Neural progenitor cell (in vitro differentiated cells): ENCODE measurements around the gene GATAD2B. TPM values are rescaled to one million over a fixed set of nuclear protein-coding genes. Genes with fewer than 3 reads are reported as not detected.

ENCODE experiments used
- DNase-seq: peaks from one replicate; pipeline ENCODE4 v3.0.0-alpha.2; 2016; ENCODE audit warnings: low spot score
- H2AFZ ChIP-seq: fragments of 200-600 bp; sonication (generic); replicated peaks from 2 replicates; pipeline ENCODE4 v1.6.1; 2016; ENCODE audit warnings: antibody characterized with exemption
- H3F3A ChIP-seq: fragments of 200-600 bp; sonication (generic); 2 replicates; pipeline ENCODE4 v1.6.1; 2016; ENCODE audit warnings: antibody characterized with exemption, low read depth
- H3K27ac ChIP-seq: fragments of 200-600 bp; sonication (generic); 2 replicates; pipeline ENCODE4 v1.5.1; 2016; ENCODE audit warnings: mild to moderate bottlenecking
- H3K27me3 ChIP-seq: fragments of 200-600 bp; sonication (generic); 2 replicates; pipeline ENCODE4 v1.6.1; 2016; ENCODE audit warnings: mild to moderate bottlenecking, moderate library complexity
- H3K36me3 ChIP-seq: fragments of 200-600 bp; sonication (generic); 2 replicates; pipeline ENCODE4 v1.5.1; 2016
- H3K4me1 ChIP-seq: fragments of 200-600 bp; sonication (generic); 2 replicates; pipeline ENCODE4 v1.6.1; 2016; ENCODE audit warnings: mixed run types
- H3K4me2 ChIP-seq: fragments of 200-600 bp; sonication (generic); 2 replicates; pipeline ENCODE4 v1.6.1; 2016
- H3K4me3 ChIP-seq: fragments of 200-600 bp; sonication (generic); 2 replicates; pipeline ENCODE4 v1.5.1; 2016
- H3K79me2 ChIP-seq: fragments of 200-600 bp; sonication (generic); 2 replicates; pipeline ENCODE4 v1.6.1; 2016; ENCODE audit warnings: low read depth
- H3K9ac ChIP-seq: fragments of 200-600 bp; sonication (generic); 2 replicates; pipeline ENCODE4 v1.6.1; 2016
- H3K9me3 ChIP-seq: fragments of 200-600 bp; sonication (generic); 2 replicates; pipeline ENCODE4 v1.5.1; 2016; ENCODE audit warnings: low read depth
- H4K20me1 ChIP-seq: fragments of 200-600 bp; sonication (generic); 2 replicates; pipeline ENCODE4 v1.6.1; 2016; ENCODE audit warnings: low read depth
- H3K27ac Mint-ChIP-seq: 3 replicates; pipeline ENCODE4 v1.8.0; 2021; ENCODE audit warnings: mixed read lengths
- H3K27me3 Mint-ChIP-seq: 2 replicates; pipeline ENCODE4 v1.8.0; 2022; ENCODE audit warnings: low read depth, mild to moderate bottlenecking, inconsistent platforms, moderate library complexity, mixed read lengths; ENCODE audit not compliant: insufficient read depth
- H3K36me3 Mint-ChIP-seq: 3 replicates; pipeline ENCODE4 v1.8.0; 2021; ENCODE audit warnings: mixed read lengths
- H3K4me1 Mint-ChIP-seq: 3 replicates; pipeline ENCODE4 v1.8.0; 2021; ENCODE audit warnings: mixed read lengths
- H3K4me3 Mint-ChIP-seq: 3 replicates; pipeline ENCODE4 v1.8.0; 2021; ENCODE audit warnings: mild to moderate bottlenecking, moderate library complexity, mixed read lengths
- H3K9me3 Mint-ChIP-seq: 3 replicates; pipeline ENCODE4 v1.8.0; 2020; ENCODE audit warnings: mixed read lengths
- EZH2 ChIP-seq: fragments of 200-600 bp; sonication (generic); IDR thresholded peaks from 2 replicates; pipeline ENCODE4 v1.6.1; 2017; ENCODE audit warnings: antibody characterized with exemption, mild to moderate bottlenecking, moderate library complexity
- EZH2phosphoT487 ChIP-seq: fragments of 200-600 bp; sonication (generic); IDR thresholded peaks from 2 replicates; pipeline ENCODE4 v1.6.1; 2017; ENCODE audit warnings: antibody characterized with exemption
- total RNA-seq: library from RNA; depleted of rRNA; stranded (reverse); fragments of >200 nt; gene quantifications from 2 replicates; pipeline ENCODE4 v1.2.3, GENCODE V29; 2015; ENCODE audit warnings: low replicate concordance
- TF ChIP-seq, protein P1 (sequence below): fragments of 200-600 bp; sonication (generic); IDR thresholded peaks from 2 replicates; pipeline ENCODE4 v1.5.1; 2017; ENCODE audit warnings: antibody characterized with exemption, mild to moderate bottlenecking

The GATAD2B gene
- total RNA-seq, 1 donor from 2014 or later, result 14.8 TPM

DNA sequence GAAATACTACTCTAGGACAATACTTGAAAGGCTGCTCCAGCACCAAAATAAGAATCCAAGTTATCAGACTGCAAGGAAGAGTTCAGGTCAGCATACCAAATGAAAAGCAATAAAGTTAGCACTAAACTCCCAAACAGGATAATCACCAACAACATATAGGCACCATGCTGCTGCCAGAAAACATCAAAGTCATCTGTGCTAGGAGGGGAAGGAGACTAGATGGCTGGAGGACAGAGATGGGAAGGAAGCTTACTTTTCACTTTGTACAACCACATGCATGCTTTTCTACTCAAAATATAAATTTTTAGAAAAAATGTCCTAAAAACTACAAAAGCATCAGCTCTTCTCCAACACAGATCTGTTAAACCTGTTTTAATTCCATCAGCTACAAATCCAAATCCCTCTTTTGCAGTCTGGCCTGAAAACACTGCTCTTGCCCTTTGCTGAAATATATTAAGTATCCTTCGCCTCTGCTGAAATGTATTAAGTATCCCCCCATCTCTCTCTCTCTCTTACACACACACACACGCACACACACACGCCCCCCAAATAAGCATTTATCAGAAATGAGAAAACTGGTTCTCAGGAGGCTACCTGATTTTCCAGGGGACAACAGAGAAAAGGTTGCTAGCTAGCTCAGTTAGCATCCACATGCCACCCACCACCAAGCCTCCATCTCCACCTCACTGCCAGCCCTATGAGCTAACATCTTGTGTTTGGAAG is 1.5 kb downstream of the GATAD2B start:
- H3K4me1 Mint-ChIP-seq, result peaks cover 34% of the 10 kb centered on the region
- peak overlapping the region; percentile 99 for H3K4me3 ChIP-seq
- H3K36me3 ChIP-seq, result no peaks in the 10 kb centered on the region
- peaks cover 59% of the 10 kb centered on the region for H4K20me1 ChIP-seq
- peak overlapping the region; percentile 87 for H3K4me3 Mint-ChIP-seq
- no peaks in the 10 kb centered on the region for H3K9me3 ChIP-seq
- H3K9ac ChIP-seq, result peak overlapping the region; percentile 78
- H3K9me3 Mint-ChIP-seq, result no peaks in the 10 kb centered on the region
- H3F3A ChIP-seq, result peaks cover 27% of the 10 kb centered on the region
- peak overlapping the region; percentile 98 for H3K4me2 ChIP-seq
- peaks cover 5% of the 10 kb centered on the region for H3K36me3 Mint-ChIP-seq
- TF ChIP-seq EZH2 (no peak), EZH2phosphoT487 (no peak)
- TF ChIP-seq, protein P1, sequence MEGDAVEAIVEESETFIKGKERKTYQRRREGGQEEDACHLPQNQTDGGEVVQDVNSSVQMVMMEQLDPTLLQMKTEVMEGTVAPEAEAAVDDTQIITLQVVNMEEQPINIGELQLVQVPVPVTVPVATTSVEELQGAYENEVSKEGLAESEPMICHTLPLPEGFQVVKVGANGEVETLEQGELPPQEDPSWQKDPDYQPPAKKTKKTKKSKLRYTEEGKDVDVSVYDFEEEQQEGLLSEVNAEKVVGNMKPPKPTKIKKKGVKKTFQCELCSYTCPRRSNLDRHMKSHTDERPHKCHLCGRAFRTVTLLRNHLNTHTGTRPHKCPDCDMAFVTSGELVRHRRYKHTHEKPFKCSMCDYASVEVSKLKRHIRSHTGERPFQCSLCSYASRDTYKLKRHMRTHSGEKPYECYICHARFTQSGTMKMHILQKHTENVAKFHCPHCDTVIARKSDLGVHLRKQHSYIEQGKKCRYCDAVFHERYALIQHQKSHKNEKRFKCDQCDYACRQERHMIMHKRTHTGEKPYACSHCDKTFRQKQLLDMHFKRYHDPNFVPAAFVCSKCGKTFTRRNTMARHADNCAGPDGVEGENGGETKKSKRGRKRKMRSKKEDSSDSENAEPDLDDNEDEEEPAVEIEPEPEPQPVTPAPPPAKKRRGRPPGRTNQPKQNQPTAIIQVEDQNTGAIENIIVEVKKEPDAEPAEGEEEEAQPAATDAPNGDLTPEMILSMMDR, result no peak
- H3K27me3 ChIP-seq, result no peaks in the 10 kb centered on the region
- H3K27ac Mint-ChIP-seq, result peak overlapping the region; percentile 2
- peak overlapping the region; percentile 97 for H3K27ac ChIP-seq
- H3K27me3 Mint-ChIP-seq, result peaks cover 7% of the 10 kb centered on the region
- peaks cover 70% of the 10 kb centered on the region for H3K79me2 ChIP-seq
- H3K4me1 ChIP-seq, result peaks cover 21% of the 10 kb centered on the region
- no peak overlapping the region for H2AFZ ChIP-seq
- no peak for DNase-seq

DNA sequence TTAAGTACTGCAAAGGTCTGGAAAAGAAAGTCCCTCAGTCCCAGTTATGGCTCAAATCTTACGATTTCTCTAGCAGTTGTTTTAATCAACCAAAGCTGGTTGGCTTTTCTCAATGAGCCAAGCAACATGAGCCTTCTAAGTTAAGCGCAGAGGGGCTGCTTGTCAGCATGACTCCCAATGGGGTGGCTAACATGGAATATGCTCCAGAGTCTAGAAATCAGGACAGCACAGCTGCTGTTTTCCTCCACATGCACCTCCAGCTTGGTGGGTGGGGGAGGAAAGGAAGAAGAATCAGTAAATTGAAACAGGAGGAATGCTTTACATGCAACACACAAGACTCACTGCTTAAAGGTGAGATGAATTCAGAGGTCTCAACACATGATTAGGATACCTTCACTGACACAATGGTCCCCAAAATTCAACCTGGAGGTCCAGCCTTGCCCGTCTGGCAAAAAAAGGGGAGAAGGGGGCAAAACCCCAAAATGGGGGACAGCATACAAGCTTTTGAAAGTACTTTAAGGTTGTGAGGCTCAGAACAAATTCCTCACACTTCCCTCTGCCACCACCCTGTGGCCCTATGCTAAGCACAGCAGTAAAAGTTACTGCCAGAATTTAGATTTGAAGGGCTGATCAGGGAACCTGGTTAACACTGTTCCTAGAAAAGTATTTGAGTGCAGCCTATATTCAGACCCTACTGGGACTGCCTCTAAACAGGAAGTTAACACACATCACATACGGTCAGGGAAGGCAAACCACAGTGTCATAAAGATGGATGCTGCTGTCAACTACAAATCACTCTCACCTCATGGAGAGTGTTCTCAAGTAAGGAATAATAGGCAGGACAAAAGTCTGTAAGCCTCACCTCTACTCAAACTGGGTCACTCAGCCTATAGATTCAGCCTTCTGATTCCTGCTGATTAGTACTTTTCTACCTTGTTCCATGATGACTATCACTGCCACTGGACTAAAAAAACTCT is 2.6 kb downstream of the GATAD2B start:
- H3K79me2 ChIP-seq, result peaks cover 81% of the 10 kb centered on the region
- H3K9me3 Mint-ChIP-seq, result no peaks in the 10 kb centered on the region
- DNase-seq, result peak; percentile 12
- peak overlapping the region; percentile 99 for H3K4me3 ChIP-seq
- no peak overlapping the region for H2AFZ ChIP-seq
- peaks cover 7% of the 10 kb centered on the region for H3K36me3 Mint-ChIP-seq
- peaks cover 21% of the 10 kb centered on the region for H3K4me1 ChIP-seq
- no peaks in the 10 kb centered on the region for H3K9me3 ChIP-seq
- peaks cover 70% of the 10 kb centered on the region for H4K20me1 ChIP-seq
- H3K36me3 ChIP-seq, result no peaks in the 10 kb centered on the region
- peak overlapping the region; percentile 6 for H3K27ac Mint-ChIP-seq
- H3K4me3 Mint-ChIP-seq, result peak overlapping the region; percentile 87
- no peaks in the 10 kb centered on the region for H3K27me3 ChIP-seq
- peak overlapping the region; percentile 98 for H3K4me2 ChIP-seq
- H3K9ac ChIP-seq, result peak overlapping the region; percentile 41
- peaks cover 34% of the 10 kb centered on the region for H3K4me1 Mint-ChIP-seq
- H3K27me3 Mint-ChIP-seq, result peaks cover 7% of the 10 kb centered on the region
- TF ChIP-seq EZH2, result no peak
- TF ChIP-seq, protein P1, result no peak
- no peak for TF ChIP-seq EZH2phosphoT487
- H3F3A ChIP-seq, result peaks cover 27% of the 10 kb centered on the region
- peak overlapping the region; percentile 20 for H3K27ac ChIP-seq

DNA sequence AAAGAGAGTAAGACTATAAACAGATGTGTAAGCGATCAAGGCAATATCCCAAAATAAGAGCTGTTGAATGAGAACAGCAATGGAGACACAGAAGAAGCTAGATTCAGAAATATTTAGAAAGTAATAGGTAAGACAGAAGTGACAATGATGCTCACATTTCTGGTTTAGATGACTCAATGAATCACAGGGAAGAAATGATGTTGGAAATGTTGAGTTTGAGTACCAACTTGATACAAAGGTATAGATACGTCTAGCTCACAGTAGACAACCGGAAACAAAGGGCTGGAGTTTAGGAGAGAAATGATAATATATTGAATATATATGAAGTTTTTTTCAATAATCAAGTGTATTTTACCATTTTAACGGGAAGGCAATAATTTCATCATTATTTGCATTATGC is 6.5 kb downstream of the GATAD2B start:
- H3K9ac ChIP-seq, result no peak overlapping the region
- peaks cover 19% of the 10 kb centered on the region for H3K4me1 ChIP-seq
- peaks cover 100% of the 10 kb centered on the region for H3K79me2 ChIP-seq
- no peaks in the 10 kb centered on the region for H3K36me3 ChIP-seq
- H3K27me3 ChIP-seq, result no peaks in the 10 kb centered on the region
- H4K20me1 ChIP-seq, result peaks cover 100% of the 10 kb centered on the region
- H3K4me3 ChIP-seq, result no peak overlapping the region
- no peaks in the 10 kb centered on the region for H3K9me3 ChIP-seq
- peaks cover 2% of the 10 kb centered on the region for H3K27me3 Mint-ChIP-seq
- H2AFZ ChIP-seq, result no peak overlapping the region
- DNase-seq, result no peak
- H3K36me3 Mint-ChIP-seq, result peaks cover 11% of the 10 kb centered on the region
- H3K4me1 Mint-ChIP-seq, result peaks cover 26% of the 10 kb centered on the region
- no peak overlapping the region for H3K27ac ChIP-seq
- no peak overlapping the region for H3K27ac Mint-ChIP-seq
- H3F3A ChIP-seq, result no peaks in the 10 kb centered on the region
- H3K4me3 Mint-ChIP-seq, result no peak overlapping the region
- peaks cover 4% of the 10 kb centered on the region for H3K9me3 Mint-ChIP-seq
- no peak for TF ChIP-seq EZH2
- TF ChIP-seq, protein P1, result no peak
- H3K4me2 ChIP-seq, result no peak overlapping the region
